Measurements from ENCODE around the gene TAF11L6.
"Not testable (repeated sequence)": the region's sequence is repeated elsewhere in the genome, so short reads cannot be mapped to it uniquely, and the experiment has no call there.

The TAF11L6 gene

DNA sequence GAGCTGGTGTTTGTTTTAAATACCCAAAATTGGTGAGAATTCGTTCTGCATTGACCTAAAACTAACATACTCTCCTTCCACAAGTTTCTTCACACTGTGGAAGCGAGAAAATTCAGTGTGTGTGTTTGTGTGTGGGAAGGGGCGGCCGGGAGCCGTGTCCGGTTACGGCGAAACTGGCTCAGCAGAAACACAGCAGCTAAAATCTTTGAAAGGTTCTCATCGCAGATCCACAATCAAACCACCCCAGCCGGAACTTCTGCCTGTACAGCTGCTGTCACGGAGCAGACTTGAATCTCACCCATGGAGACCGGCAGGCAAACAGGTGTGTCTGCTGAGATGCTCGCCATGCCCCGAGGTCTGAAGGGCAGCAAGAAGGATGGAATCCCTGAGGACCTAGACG, at the start of gene TAF11L6:
Gene TAF11L6, plus strand, starts transcription at position 301 of the 400 bp plus-strand sequence.
- DNase-seq: not testable (repeated sequence)

DNA sequence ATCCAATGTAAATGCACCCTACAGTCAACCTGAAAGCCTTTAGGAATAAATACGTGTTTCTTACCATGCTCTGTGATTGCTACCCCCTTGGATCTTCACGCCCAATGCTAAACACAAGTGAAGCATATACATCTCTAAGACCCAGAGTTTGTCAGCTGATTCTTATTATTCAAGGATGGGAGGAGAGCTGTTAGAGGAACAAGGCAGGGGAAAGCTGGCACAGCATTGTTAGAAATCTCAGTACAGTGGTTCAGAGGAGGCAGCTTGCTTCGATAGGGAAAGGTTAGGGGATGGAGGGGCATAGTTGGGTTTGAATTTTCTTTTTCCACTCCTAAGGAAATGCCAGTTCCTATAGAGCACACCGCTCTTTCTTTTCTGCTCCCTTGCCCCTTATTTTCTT, 47.1 kb upstream of the TAF11L6 start:
- DNase-seq: no peak

- DNase-seq: no peak
Measured at GRCh38 chr5:17482790-17483189, 45.7 kb upstream of the TAF11L6 start.

GRCh38 chr5:17486464-17487173, 41.9 kb upstream of the TAF11L6 start:
- peak; percentile 20 for DNase-seq

GRCh38 chr5:17487174-17487512, 41.3 kb upstream of the TAF11L6 start:
- DNase-seq: no peak

DNA sequence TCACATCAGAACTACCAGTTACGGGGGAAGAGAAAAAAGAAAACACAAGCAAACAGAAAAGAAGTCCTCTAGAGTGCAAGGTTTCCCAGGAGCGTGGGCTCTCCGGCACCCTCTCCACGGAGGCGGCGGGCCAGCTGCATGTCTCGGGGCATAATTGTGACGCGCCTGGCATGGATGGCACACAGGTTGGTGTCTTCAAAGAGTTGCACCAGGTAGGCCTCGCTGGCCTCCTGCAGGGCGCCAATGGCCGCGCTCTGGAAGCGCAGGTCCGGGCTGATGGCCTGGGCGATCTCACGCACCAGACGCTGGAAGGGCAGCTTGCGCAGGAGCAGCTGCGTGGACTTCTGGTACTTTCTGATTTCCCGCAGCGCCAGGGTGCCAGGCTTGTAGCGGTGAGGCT, 37.2 kb upstream of the TAF11L6 start:
- not testable (repeated sequence) for DNase-seq

DNA sequence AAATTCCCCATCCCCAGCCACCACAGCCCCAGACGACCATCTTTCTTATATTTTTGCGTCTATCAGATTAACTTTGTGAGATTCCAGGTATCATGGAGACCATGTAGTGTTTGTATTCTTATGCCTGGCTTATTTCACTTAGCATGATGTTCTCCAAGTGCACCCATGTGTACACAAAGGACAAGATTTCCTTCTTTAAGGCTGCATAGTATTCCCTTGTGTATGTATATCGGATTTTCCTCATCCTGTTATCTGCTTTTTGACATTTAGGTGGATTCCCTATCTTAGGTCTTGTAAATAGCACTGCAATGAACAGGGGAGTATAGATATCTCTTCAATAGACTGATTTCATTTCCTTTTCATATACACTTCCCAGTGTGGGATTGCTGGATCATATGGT, 35.7 kb upstream of the TAF11L6 start:
- DNase-seq: no peak

GRCh38 chr5:17497446-17497845, 31.0 kb upstream of the TAF11L6 start:
- no peak for DNase-seq

- DNase-seq: not testable (repeated sequence)
Measured at GRCh38 chr5:17497931-17498330, 30.5 kb upstream of the TAF11L6 start, which contains the start of gene TAF11L2. TSS of gene TAF11L2 (plus strand) at chr5:17498231.

GRCh38 chr5:17511775-17512325, 16.6 kb upstream of the TAF11L6 start:
- DNase-seq: peak; percentile 13

DNA sequence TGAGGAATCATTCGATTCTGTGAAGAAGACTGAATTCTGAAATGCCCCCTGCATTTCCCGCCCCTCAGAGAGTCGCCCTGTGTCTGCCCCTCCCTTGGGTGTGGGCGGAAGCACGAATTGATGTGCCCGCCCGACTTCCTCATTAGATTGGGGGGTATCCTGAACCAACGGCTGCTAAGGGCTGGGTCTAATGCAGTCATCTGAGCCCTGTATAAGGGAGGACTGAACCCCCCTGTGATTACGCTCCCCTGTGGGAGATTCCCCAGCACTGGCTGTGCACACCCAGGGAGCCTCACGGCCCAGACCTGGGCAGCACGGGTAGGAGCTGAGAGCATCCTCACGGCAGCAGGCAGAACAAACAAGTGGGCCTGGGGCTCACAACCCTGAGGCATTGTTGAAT, 10.9 kb upstream of the TAF11L6 start:
- DNase-seq: not testable (repeated sequence)

- not testable (repeated sequence) for DNase-seq
Measured at GRCh38 chr5:17518067-17518466, 10.4 kb upstream of the TAF11L6 start, which contains the start of gene TAF11L3. TSS of gene TAF11L3 (plus strand) at chr5:17518367.

GRCh38 chr5:17519508-17519907, 9.0 kb upstream of the TAF11L6 start:
- DNase-seq: not testable (repeated sequence)

GRCh38 chr5:17521501-17521900, 7.0 kb upstream of the TAF11L6 start, which contains the start of gene TAF11L4:
TSS of gene TAF11L4 (plus strand) at chr5:17521801.
- not testable (repeated sequence) for DNase-seq

DNA sequence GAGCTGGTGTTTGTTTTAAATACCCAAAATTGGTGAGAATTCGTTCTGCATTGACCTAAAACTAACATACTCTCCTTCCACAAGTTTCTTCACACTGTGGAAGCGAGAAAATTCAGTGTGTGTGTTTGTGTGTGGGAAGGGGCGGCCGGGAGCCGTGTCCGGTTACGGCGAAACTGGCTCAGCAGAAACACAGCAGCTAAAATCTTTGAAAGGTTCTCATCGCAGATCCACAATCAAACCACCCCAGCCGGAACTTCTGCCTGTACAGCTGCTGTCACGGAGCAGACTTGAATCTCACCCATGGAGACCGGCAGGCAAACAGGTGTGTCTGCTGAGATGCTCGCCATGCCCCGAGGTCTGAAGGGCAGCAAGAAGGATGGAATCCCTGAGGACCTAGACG, 3.5 kb upstream of the TAF11L6 start, which contains the start of gene TAF11L5:
Gene TAF11L5, plus strand, starts transcription at position 301 of the 400 bp plus-strand sequence.
- not testable (repeated sequence) for DNase-seq

DNA sequence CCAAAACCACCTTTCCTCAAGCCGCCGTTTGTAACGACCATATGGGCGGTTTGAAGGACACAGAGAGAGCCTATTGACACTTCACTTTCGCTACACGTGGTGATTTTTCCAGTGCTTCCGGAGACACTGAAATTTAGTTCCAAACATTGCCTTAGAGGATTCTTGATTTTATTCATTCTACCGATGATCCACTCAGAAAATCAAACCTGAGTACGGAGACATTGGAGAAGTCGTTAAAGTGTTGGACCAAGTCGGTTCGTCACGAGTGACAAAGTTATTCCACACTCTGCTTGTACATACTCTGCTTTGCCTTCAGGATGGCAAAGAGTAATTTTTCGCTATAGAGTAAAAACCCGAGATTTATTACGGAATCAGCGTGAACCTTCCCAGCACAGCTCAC, 2.0 kb upstream of the TAF11L6 start:
- DNase-seq: not testable (repeated sequence)
